GM20431 (cell line): ENCODE data around the gene FGG.

Source experiments
- in situ Hi-C: fragments of 300-500 bp; cut with MseI, MboI; formaldehyde crosslinking; loops from one replicate; pipeline ENCODE4 v1.15.0; 2020; ENCODE audit warnings: low sequenced_read_pairs; ENCODE audit not compliant: unreplicated experiment

FGG gene

GRCh38 chr4:154612472-154613414 is at the start of gene FGG:
FGG (minus strand) TSS chr4:154612656; CDS start chr4:154612609, 47 bp downstream.
- in situ Hi-C loops = loop anchor here (10.0 kb wide), 1 partner anchor 58 kb away; the partner anchor contains the start of gene PLRG1

- in situ Hi-C loops = no loop called here
These were observed 47.6 kb upstream of the FGG start for GRCh38 chr4:154660052-154660451.

DNA sequence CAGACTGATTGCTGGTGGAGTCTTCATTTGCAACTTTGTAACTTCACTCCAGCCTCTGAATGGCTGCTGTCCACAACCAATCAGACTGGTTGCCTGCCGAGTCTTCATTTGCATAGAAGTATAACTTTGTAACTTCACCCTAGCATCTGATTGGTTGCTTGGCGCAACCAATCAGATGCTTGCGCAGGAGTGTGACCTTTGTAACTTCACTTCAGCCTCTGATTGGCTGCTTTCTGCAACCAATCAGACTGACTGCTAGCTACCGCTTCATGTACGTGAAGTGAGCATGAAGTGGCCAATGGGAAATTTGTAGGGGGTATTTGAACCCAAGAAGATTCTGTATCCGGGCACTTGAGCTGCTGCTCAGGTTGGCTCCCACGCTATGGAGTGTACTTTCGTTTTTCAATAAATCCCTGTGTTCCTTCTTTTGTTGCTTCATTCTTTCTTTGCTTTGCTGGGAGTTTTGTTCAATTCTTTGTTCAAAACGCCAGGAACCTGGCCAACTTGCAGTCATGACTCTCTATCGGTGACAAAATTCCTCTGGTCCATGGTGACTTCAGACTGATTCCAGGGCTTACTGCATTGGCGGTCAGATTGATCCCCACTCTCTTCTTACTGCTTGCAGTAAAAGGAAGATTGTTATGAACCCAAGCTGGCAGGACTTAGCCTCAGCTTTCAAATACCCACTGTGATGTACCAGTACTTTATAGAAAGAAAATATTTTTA is 46.4 kb upstream of the FGG start:
- in situ Hi-C loops = no loop called here

- in situ Hi-C loops = no loop called here
These were observed 31.0 kb upstream of the FGG start for GRCh38 chr4:154643493-154643892.

DNA sequence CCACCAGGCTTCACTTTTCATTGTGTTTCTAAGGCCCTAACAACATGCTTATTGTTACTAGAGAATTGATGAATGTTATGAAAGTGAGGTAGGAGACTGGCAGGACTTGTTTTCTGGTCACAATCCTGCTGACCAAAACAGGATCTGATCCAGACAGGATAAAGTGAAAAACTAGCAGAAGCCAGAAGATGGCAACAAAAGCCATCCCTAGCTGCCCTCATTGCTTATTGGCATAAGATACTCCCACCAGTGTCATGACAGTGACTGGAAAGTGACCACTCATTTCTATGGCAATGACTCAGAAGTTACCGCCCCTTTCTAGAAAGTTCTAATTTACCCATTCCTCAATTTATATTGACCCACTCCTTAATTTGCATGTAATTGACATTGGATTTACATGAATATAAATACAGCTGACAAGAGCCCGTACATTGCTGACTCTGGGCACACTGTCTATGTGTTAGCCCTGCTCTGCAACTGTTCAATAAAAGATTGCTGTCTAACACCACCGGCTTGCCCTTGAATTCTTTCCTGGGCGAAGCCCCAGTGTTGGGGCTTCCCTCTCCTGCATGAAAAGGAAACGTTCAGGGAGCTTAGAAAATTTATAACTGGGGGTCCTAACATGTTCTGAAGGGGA is 30.0 kb upstream of the FGG start:
- in situ Hi-C loops = no loop called here

GRCh38 chr4:154640999-154641398 is 28.5 kb upstream of the FGG start:
- in situ Hi-C loops = no loop called here

GRCh38 chr4:154634058-154634457 is 21.6 kb upstream of the FGG start:
- in situ Hi-C loops = no loop called here

GRCh38 chr4:154631828-154632227 is 19.4 kb upstream of the FGG start:
- in situ Hi-C loops = no loop called here

DNA sequence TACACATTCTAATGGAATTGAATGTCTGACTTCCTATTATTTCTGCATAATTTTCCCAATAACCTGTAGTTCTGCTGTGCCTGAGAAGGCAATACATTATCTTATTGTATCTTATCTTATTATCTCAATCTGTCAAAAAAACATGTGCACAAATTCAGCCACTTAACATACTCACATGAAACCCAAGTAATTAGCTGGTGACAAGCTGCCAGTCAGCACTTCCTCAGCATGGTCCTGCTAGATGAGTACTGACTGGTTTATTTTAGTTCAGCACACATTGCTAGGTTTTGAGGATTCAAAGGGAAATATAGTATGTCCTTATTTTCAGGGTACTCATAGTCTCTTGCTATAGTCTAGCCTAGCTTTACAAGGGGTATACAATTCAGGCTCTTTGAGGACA is 17.9 kb upstream of the FGG start:
- in situ Hi-C loops = no loop called here

DNA sequence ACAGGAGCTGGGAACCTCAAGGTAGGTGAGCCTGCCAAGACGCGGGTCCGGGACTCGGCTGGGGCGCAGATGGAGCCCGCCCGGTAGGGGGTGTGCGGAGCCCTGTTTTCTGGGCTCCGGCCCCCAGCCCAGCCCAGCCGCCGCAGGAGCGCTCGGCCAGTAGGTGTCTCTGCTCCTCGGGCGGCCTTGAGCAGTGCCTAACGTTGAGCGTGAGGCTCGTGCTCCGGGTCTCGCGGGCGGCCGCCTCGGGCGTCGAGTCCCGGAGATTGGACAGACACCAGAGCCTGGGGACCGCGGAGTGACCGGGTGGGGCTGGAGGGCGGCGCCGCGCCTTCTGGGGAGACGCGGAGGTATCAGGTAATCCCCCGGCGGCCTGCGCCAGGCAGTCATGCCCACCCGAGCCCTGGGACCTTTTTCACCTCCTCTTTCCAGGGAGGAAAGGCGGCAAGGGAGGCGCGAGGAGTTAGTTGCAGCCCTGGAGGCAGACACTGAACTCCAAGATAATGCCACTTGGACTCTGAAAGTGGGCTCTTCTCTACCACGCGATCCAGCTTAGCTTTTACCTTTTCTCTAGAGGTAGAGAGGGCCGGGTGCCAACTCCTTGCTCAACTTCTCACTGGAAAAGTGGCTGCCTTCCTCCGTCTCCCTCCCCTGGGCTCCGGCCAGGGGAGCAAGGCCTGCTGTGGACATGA is 14.5 kb upstream of the FGG start:
- in situ Hi-C loops = no loop called here

DNA sequence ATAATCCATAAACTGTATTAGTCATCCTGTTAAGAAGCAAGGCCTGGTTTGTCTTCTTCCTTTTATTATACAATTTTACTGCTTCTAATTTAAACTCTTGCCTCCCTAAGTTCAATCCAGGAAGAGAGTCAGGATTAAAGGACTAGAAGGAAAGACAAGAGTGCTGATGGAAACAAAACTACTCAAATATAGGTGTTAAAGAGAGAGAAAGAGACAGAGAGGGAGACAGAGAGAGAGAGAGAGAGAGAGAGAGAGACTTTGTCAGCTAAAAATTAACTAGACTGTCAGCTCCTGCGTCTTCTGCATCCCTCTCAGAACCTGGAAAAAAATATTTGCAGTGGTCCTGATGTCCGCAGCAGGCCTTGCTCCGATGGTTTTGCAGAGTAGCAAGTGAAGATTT is 13.5 kb upstream of the FGG start:
- in situ Hi-C loops = no loop called here

DNA sequence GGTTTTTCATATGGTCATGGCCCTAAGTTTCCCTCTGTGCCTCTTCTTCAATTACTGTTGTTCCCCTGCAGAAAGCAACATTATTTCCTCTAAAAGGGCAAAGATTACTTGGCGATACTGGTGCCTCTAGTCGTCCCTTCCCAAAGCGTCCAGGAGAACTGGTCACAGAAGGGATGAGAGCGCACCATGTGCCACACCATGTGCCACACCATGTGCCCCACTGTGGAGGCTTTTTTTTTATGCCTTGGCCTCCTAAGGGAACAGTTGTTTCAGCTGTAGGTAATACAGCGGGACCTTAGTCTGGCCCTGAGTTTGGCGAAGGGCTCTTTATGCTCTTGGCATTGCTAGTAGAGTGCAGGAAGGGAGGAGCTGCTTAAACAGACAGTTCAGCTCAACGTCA is 11.5 kb upstream of the FGG start:
- in situ Hi-C loops = no loop called here

DNA sequence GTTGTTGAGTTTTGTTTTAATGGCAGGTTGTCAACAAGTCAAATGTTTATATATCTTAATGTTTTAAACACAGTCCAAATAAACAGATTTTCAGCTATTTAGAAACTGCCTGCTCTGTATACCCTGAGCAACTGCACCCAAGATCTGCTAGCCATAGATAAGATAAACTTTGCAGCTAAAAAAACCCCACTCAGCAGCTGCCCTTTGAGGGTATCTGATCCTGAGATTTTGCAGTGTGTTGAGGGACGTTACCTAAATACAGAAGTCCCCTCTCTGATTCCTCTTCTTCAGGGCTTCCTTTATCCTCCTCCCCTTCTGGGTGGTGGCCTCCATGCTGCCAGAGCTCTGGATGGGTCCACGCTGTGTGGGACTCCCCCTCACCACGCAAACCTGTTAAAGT is 11.0 kb upstream of the FGG start:
- in situ Hi-C loops = no loop called here

DNA sequence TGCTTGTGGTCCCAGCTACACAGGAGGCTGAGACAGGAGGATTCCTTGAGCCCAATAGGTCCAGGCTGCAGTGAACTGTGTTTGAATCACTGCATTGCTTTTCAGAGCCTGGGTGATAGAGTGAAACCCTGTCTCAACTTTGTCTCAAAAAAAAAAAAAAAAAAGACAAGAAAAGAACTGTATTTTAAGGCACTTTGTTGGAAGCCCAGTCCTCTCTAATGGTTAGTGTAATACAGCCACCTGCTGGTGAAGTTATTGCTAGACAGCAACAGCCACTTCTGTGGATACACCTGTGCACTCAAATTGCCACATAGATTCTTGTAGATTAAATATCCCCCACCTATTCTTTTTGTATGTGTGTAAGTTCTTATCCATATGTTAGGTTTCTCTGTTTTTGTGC is 10.1 kb upstream of the FGG start:
- in situ Hi-C loops = no loop called here

DNA sequence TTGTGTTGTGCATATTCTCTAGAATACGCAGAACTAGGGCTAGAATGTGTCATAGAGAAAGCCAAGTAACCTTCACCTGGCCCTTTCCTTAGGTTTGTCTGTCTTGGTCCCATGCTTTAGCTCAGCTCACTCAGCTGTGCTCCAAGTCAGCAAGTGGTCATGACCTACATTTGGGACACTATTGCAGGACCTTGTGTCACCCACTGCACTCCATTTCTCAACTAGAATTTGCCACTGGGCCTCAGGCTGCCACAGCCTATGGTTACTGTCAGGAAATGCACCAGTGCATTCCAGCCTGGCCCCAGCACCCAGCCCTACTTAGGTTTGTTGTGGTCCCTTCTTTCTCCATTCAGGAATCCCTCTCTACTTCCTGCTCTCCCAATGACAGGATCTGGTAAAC is 7.7 kb upstream of the FGG start:
- in situ Hi-C loops = no loop called here

- in situ Hi-C loops = loop anchor here (10.0 kb wide), 1 partner anchor 64 kb away; the partner anchor contains the start of gene PLRG1
These were observed 6.4 kb upstream of the FGG start for GRCh38 chr4:154618708-154619315.

GRCh38 chr4:154617820-154618317 is 5.4 kb upstream of the FGG start:
- in situ Hi-C loops = loop anchor here (10.0 kb wide), 1 partner anchor 63 kb away; the partner anchor contains the start of gene PLRG1

DNA sequence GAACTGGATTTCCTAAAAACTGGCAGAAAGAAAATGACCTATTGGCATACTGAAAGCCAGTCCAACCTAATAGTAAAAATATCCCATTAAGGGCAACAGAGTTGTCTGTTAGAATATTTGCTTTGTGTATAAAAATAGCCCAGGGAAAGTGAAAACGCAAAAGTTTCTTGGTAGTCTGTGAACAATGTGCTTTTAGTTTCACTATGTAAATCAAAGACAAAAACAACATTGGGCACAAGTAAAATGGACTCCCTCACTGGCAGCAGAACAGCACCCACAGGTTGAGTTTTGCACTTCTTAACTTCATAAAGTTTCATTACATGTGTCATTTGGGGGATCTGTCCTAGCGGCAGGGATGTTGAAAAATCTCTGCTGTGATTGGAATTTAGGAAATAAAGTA is 4.3 kb upstream of the FGG start:
- in situ Hi-C loops = loop anchor here (10.0 kb wide), 1 partner anchor 62 kb away; the partner anchor contains the start of gene PLRG1

DNA sequence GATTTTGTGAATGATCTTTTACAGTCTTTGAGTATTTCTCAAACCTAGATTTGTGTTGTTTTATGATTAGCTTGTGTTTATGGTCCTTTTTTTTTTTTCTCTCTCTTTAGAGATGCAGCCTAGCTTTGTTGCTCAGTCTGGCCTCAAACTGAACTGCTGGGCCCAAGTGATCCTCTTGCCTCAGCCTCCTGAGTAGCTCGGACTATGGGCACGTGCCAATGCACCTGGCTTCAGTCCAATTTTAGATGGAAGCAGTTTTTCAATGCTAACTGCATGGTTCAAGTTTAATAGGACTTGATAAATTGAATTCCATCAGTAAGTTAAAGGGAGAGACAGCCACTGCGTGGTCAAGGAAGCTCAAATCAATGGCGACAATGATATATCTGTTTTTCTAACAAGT is 3.8 kb upstream of the FGG start:
- in situ Hi-C loops = loop anchor here (10.0 kb wide), 1 partner anchor 61 kb away; the partner anchor contains the start of gene PLRG1
